Measurements from ENCODE around the gene SALL3.
"Not testable (repeated sequence)": the region's sequence is repeated elsewhere in the genome, so short reads cannot be mapped to it uniquely, and the experiment has no call there.

Gene SALL3

DNA sequence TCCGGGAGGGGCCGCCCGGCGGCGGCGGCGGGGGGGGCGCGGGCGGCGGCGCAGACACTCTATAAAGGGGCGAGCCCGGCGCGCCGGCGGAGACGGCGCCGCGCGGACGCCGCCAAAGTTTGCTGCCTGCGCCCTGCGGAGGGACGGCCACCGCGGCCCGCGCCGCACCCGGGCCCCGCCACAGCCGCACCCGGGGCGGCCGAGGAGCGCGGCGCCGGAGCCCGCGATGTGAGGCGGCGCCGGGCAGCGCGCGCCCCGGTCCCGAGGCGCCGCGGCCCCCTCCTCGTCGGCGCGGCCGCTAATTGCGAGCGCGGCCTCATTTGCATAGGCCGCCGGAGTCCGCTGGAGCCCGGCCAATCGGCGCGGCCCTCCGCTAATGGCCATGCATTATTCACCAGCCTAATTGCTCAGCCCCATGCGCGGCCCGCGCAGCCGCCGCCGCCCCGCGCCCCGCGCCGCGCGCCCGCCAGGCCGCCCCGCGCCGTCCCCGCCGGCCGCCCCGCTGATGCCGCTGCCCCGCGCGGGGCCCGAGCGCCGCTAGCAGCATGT is at the start of gene SALL3:
SALL3 (plus strand) TSS at position 89 of the 549 bp plus-strand sequence; CDS start at position 546, 457 bp downstream.
- no peak for DNase-seq

DNA sequence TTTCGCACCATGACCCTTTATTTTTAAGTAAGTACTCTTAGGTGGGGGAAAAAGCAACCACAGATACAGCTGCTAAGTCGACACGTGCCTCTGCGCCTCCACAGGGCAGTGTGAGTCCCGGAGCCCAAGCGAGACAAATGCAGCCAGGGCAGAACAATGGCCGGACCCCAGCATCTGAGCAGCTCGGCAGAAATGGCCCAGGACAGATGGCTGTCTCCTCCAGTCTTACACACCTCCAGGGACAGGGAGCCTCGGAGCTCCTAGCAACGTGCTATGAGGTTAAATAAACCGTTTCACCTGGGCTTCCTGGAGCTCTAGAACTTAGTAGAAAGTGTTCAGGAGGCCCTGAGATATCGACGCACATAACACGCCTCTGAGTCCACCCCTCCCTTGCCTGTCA is 47.3 kb upstream of the SALL3 start:
- DNase-seq: no peak

DNA sequence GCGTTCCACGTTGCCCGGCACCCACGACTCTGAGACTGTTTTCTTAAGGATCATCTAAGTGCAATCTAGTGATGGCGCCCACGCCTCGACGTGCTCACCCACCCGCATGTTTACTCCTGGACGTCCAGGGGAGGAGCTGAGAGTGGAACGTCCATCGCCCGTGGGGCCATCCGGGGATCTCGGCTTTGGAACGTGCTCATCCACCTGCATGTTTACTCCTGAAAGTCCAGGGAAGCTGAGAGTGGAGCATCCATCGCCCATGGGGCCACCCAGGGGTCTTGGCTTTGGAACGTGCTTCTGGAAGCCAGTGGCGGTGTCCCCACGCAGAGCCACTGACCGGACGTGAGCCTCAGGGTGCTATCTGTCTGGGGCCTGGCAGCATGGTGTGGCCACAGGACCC is 45.6 kb upstream of the SALL3 start:
- DNase-seq: no peak

DNA sequence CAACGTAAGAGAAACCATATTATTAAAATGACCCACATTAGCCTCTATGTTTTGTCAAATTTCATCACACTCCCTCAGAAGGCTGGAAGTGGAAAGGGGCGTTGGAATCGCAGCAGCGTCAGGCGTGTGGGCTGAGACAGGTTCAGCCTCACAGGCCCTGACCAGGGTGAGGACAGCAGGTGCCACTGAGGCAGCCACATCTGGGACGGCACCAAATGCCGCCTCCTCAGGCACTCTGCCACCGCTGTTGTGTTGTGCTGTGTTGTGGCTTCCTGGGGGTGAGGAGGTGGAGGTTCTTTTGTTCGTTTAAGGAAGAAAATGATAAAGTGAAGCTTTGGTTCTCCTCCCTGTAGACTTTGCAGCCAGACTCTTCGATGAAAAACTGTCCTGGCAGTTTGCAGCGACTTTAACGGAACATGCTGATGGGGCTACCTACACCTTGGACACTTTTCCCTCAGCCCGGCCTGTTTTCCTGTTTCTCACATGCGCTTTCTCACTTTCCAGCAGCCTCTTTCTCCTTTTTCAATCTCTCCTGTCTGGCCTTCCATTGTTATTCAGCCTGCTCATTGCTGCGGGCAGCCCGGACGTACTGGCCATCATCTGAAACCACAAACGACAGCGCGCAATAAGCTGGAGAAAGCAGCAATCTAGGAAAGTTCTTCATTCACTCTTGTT is 44.9 kb upstream of the SALL3 start:
- no peak for DNase-seq

DNA sequence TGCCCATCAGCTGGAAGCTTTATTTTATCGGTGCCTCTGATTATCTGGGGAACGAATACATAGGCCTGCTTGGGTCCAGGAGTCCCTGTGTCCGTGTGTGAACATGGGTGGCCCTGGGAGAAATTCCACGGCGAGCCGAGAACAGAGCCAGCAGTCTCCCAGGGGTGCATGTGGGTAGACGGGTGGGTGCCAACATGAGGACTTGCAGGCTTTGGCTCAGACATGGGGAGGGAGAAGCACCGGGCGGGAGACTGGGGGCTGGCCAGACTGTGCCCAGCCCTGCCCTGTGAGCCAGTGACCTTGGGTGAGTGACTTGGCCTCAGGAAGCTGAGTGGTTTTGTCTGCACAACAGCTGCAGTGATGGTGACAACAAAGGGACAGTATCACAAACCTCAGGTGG is 44.2 kb upstream of the SALL3 start:
- DNase-seq: no peak

DNA sequence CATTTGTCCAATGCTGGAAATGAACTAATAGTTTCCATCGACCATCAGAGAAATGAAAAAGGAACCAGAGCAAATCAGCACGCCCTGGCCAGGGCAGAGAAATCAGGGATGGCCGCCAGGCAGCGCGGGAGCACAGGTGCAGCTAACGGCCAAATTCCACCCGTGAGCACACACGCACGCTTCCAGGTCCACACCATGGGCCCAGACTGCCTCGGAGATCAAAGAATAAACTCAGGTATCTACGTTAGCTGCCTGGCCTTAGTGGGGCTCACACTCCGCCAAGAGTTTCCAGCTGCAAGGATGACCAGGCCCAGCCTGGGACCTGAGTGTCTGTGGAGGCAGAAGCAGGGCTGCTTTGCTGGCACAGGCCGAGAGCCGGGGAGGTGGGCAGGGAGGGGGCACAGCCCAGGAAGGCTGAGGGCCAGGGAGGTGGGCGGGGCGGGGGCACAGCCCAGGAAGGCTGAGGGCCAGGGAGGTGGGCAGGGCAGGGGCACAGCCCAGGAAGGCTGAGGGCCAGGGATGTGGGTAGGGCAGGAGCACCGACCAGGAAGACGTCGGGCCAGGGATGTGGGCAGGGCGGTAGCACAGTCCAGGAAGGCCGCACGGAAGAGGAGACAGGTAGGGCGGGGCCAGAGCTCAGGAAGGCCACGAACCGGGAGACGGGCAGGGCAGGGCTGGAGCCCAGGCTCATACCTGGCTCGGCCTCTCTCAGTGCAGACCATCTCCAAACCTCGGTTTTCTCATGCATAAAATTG is 43.2 kb upstream of the SALL3 start:
- DNase-seq: no peak

GRCh38 chr18:78937166-78937565 is 42.5 kb upstream of the SALL3 start:
- no peak for DNase-seq

DNA sequence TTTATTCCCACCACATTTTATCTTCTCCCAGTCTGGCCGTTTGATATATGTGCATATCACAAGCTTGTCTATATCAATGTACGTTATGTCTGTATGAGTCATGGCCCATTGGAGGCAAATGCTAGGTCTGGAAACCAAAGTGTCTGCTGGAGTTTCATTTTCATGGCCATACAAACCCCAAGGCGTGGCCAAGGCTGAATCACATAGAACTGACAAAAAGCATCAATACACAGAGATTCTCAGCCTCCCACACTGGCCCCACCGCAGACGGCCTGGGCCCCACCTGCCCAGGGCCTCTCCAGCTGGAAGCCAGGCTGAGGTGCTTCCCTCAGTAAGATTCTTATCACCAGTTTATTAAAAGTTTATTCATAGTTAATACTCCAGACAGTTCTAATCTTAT is 40.5 kb upstream of the SALL3 start:
- no peak for DNase-seq

DNA sequence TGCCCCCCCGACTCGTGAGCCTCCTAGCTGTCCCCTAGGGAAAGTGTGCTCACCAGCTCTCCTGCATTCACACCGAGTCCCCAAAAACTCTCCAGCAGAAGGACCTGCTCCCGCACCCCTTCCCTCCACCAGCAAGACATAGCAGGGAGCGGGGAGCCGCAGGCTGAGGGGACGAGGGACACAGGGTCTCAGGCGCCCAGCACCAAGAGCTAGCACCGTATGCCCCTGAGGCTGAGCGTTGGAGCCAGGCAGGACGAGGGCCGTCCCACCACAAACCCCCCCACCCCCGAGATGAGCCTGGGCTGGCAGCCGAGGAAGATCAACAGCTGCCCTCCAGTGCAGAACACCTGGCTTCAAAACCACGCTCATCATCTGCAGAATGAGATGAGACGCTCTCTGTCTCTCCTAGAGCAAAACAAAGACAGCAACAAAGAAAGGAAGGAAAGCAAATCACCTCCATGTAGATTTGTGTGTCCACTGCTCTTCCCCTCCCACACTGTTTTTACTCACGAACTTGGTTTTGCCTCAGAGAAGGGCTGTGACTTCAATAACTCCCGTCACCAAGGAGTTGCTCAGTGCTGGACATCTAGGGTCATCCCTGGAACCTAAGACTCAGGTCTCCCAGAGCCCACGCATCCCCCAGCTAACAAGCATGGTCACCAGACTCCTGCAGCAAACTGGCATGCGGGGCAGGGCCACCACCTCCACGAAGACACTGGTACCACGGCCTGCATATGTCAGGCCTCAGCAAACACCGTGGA is 39.7 kb upstream of the SALL3 start:
- DNase-seq: no peak

GRCh38 chr18:78942236-78942635 is 37.4 kb upstream of the SALL3 start:
- not testable (repeated sequence) for DNase-seq

DNA sequence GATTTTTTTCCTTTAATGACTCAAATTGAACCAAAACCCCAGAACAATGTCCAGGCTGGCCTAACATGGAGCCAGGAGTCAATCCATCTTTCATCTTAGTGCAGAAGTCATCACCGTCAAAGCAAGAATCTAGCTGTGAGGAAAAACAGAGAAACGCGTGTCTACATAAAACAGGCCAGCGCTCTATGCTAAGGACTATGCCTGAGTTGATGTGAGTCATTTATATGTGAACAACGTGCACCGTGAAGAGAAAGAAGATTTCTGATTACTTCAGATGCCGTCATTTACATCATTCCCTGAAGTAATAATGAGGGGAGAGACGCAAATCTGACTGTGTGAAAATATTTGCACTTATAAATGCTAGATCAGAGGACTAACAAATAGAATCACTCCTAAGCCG is 34.0 kb upstream of the SALL3 start:
- DNase-seq: no peak

GRCh38 chr18:78947291-78947690 is 32.3 kb upstream of the SALL3 start:
- no peak for DNase-seq

GRCh38 chr18:78948221-78948620 is 31.4 kb upstream of the SALL3 start:
- no peak for DNase-seq

DNA sequence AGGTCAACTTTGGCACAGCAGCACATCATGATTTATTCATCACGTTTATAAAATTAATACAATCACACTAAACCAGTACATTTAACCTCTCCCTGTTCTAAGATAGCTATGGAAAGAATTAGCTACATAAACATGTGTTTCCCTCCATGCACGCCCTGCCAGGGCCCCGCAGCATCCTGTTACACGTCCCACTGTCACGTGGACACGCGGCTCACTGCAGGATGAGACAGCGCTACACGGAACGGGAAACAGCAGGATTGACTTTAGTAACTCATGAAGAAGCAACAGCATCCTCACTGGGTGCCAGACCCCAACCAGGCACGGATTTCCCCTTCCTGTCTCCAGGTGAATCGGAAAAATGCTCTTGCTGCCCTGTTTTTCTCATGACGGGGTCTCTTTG is 30.9 kb upstream of the SALL3 start:
- DNase-seq: no peak

DNA sequence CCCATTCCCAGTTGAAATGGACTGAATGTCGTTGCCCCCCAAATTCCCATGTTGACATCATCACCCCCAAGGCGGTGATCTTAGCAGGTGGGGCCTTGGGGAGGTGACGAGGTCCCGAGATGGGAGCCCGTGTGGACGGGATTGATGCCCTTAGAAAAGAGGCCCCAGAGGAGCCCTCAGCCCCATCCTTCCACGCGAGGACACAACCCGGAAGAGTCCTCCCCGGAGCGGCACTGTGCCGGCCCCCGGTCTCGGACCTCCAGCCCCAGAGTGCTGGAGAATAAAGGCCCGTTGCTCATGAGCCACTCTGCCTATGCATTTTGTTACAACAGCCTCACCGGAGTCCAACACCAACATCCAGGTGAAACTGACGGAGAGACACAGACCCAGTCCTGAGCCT is 30.4 kb upstream of the SALL3 start:
- no peak for DNase-seq

- DNase-seq: no peak
Measured at GRCh38 chr18:78950386-78950785, 29.2 kb upstream of the SALL3 start.

GRCh38 chr18:78953566-78953965 is 26.1 kb upstream of the SALL3 start:
- DNase-seq: no peak

DNA sequence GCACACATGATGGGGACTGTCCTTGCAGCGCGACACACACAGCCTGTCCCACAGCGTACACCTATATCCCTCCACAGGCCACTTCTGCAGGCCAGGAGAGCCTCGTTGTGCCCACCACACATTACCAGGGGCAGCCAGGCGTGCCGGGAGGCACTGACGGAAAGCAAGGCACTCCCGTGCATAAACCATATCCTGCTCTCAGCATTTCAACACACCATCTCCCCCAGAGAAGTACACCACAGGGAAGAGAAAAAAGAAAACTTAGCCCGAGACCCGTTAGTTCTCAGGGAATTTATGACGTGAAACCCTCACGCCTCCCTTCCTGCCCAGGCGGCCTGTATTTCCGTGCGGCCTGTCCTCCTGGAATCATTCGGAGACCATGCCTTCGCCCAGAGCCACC is 24.6 kb upstream of the SALL3 start:
- DNase-seq: no peak

- DNase-seq: no peak
Measured at GRCh38 chr18:78957140-78957539, 22.5 kb upstream of the SALL3 start.

DNA sequence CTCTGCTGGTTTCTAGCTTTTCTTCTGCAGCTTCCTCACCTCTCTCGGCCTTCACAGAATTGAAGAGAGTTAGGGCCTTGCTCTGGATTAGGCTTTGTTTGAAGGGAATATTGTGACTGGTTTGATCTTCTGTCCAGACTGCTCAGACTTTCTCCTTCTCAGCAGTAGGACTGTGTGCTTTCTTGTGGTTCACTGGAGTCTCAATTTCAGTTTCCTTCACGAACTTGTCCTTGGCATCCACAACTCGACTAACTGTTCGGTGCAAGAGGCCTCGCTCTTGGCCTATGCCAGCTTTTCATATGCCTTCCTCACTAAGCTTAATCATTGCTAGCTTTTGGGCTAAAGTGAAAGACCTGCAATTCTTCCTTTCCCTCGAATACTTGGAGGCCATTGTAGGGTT is 18.9 kb upstream of the SALL3 start:
- no peak for DNase-seq

- DNase-seq: no peak
Measured at GRCh38 chr18:78962098-78962497, 17.5 kb upstream of the SALL3 start.

- not testable (repeated sequence) for DNase-seq
Measured at GRCh38 chr18:78964727-78965126, 14.9 kb upstream of the SALL3 start.

GRCh38 chr18:78965260-78965659 is 14.4 kb upstream of the SALL3 start:
- no peak for DNase-seq
